Keratinocyte (primary cell): ENCODE results near the gene PGM1. TPM values are rescaled to one million over a fixed set of nuclear protein-coding genes. Genes with fewer than 3 reads are reported as not detected.

ENCODE experiments used
- DNase-seq: peaks from one replicate; pipeline ENCODE4 v3.0.0-alpha.2; 2011; ENCODE audit warnings: low read depth, missing footprints, low spot score
- FAIRE-seq: peaks from 2 replicates; lab custom pipeline; 2011; peaks lifted over from hg19 to GRCh38; lab: Jason Lieb, UNC
- H2AFZ ChIP-seq: 2 replicates; pipeline ENCODE4 v1.6.0; 2012; ENCODE audit warnings: low read length, control low read depth, inconsistent platforms; ENCODE audit not compliant: control insufficient read depth
- H3K27ac ChIP-seq: 2 replicates; pipeline ENCODE4 v1.5.1; 2011; ENCODE audit warnings: low read length; ENCODE audit not compliant: control insufficient read depth, insufficient read depth
- H3K27me3 ChIP-seq: 3 replicates; pipeline ENCODE4 v1.6.0; 2011; ENCODE audit warnings: low read length; ENCODE audit not compliant: control insufficient read depth, insufficient read depth; ENCODE audit errors: extremely low read depth
- H3K36me3 ChIP-seq, 2 experiments: 2 replicates in 1 of 2; 3 replicates in 1 of 2; pipeline ENCODE4 v1.5.1; 2011; ENCODE audit warnings: low read length in 2 of 2, mild to moderate bottlenecking in 1 of 2; ENCODE audit not compliant: control insufficient read depth in 2 of 2, insufficient read depth in 2 of 2; ENCODE audit errors: extremely low read depth in 1 of 2
- H3K4me1 ChIP-seq: 3 replicates; pipeline ENCODE4 v1.5.1; 2011; ENCODE audit warnings: low read length; ENCODE audit not compliant: control insufficient read depth, insufficient read depth; ENCODE audit errors: extremely low read depth
- H3K4me2 ChIP-seq: 3 replicates; pipeline ENCODE4 v1.6.0; 2011; ENCODE audit warnings: low read depth, low read length; ENCODE audit not compliant: control insufficient read depth, insufficient read depth; ENCODE audit errors: extremely low read depth
- H3K4me3 ChIP-seq, 3 experiments: fragments of 200-600 bp in 1 of 3; sonication (generic) in 1 of 3; 2 replicates in 2 of 3; 3 replicates in 1 of 3; pipeline ENCODE4 v1.5.1; 2011 to 2016; ENCODE audit warnings: low read length in 3 of 3, mild to moderate bottlenecking in 3 of 3, control low read depth in 2 of 3, inconsistent platforms in 1 of 3, low read depth in 1 of 3, mixed read lengths in 1 of 3, mixed run types in 1 of 3, moderate library complexity in 1 of 3; ENCODE audit not compliant: control insufficient read depth in 2 of 3, insufficient read depth in 2 of 3; ENCODE audit errors: extremely low read depth in 1 of 3
- H3K79me2 ChIP-seq: 2 replicates; pipeline ENCODE4 v1.6.0; 2012; ENCODE audit warnings: low read length; ENCODE audit not compliant: control insufficient read depth, insufficient read depth
- H3K9ac ChIP-seq: 3 replicates; pipeline ENCODE4 v1.6.0; 2011; ENCODE audit warnings: low read length; ENCODE audit not compliant: control insufficient read depth, insufficient read depth; ENCODE audit errors: extremely low read depth
- H3K9me1 ChIP-seq: 3 replicates; pipeline ENCODE4 v1.6.0; 2011; ENCODE audit warnings: low read length; ENCODE audit not compliant: control insufficient read depth, insufficient read depth; ENCODE audit errors: extremely low read depth
- H3K9me3 ChIP-seq: 2 replicates; pipeline ENCODE4 v1.5.1; 2012; ENCODE audit warnings: low read depth, low read length; ENCODE audit not compliant: control insufficient read depth
- H4K20me1 ChIP-seq: 3 replicates; pipeline ENCODE4 v1.6.0; 2011; ENCODE audit warnings: low read length; ENCODE audit not compliant: control insufficient read depth, insufficient read depth; ENCODE audit errors: extremely low read depth
- CTCF ChIP-seq, 3 experiments: IDR thresholded peaks in 1 of 3; conservative IDR thresholded peaks in 1 of 3; optimal IDR thresholded peaks in 1 of 3; 2 replicates in 2 of 3; 3 replicates in 1 of 3; pipeline versions ENCODE3 to v1.5.1; 2011; ENCODE audit warnings: low read length in 3 of 3, mild to moderate bottlenecking in 3 of 3, moderate library complexity in 2 of 3, control low read depth in 1 of 3, inconsistent platforms in 1 of 3; ENCODE audit not compliant: insufficient read depth in 2 of 3; ENCODE audit errors: extremely low read depth in 1 of 3
- EZH2 ChIP-seq: IDR thresholded peaks from one replicate; pipeline ENCODE4 v1.6.1; 2012; ENCODE audit warnings: inconsistent platforms, mild to moderate bottlenecking, low read length, moderate library complexity
- dilution Hi-C: fragments of 300-500 bp; cut with MboI; formaldehyde crosslinking; loops from one replicate; pipeline ENCODE4 v1.7.0; 2020; ENCODE audit warnings: low sequenced_read_pairs; ENCODE audit not compliant: extremely low pct_ligation_motif_present
- polyA plus RNA-seq, 5 experiments: library from polyadenylated mRNA; depleted of rRNA in 3 of 5; stranded (reverse) in 3 of 5; stranded (forward) in 1 of 5; unstranded in 1 of 5; fragments of >200 nt; gene quantifications; 1 replicate in 1 of 5; 2 replicates in 3 of 5; 3 replicates in 1 of 5; pipeline versions ENCODE4 v1.2.1 to v1.2.3, GENCODE V29; 2011 to 2012; ENCODE audit warnings: missing spikeins in 2 of 5, low read depth in 1 of 5, low replicate concordance in 1 of 5

PGM1 gene
- polyA plus RNA-seq, 1 donor (not counting 4 experiments of a cell fraction or from before 2014, with no cell fraction given), result 38.9 TPM

GRCh38 chr1:63602629-63603028 is 9.4 kb downstream of the PGM1 start:
- TF ChIP-seq CTCF (optimal IDR thresholded peaks at IDR 0.05 in 1 of 3, IDR thresholded peaks at IDR 0.05 in 1 of 3, conservative IDR thresholded peaks at IDR 0.05 in 1 of 3; ENCODE audit: extremely low read depth in 1 of 3, insufficient read depth in 2 of 3, low read length in 3 of 3), result no peak
- Histone ChIP-seq H3K36me3 (no peaks in the 10 kb centered on the region), H3K27me3 (no peaks in the 10 kb centered on the region), H3K79me2 (peaks cover 5% of the 10 kb centered on the region), H3K27ac (no peak overlapping the region), H4K20me1 (no peaks in the 10 kb centered on the region), H3K9ac (no peak overlapping the region), H3K4me1 (no peaks in the 10 kb centered on the region), H3K4me3 (no peak overlapping the region), H3K4me2 (no peak overlapping the region), H3K9me3 (no peaks in the 10 kb centered on the region), H2AFZ (no peak overlapping the region), H3K9me1 (peaks cover 2% of the 10 kb centered on the region)
- FAIRE-seq (no peak), DNase-seq (no peak)
- dilution Hi-C loops, result no loop called here

GRCh38 chr1:63603810-63604209 is 10.6 kb downstream of the PGM1 start:
- no peaks in the 10 kb centered on the region for H4K20me1 ChIP-seq
- no peaks in the 10 kb centered on the region for H3K9me3 ChIP-seq
- DNase-seq, result no peak
- H3K4me2 ChIP-seq, result no peak overlapping the region
- H3K36me3 ChIP-seq, result no peaks in the 10 kb centered on the region
- no peak overlapping the region for H3K27ac ChIP-seq
- peaks cover 2% of the 10 kb centered on the region for H3K79me2 ChIP-seq
- H3K4me3 ChIP-seq, result no peak overlapping the region
- H3K27me3 ChIP-seq, result no peaks in the 10 kb centered on the region
- peaks cover 2% of the 10 kb centered on the region for H3K9me1 ChIP-seq
- dilution Hi-C loops, result no loop called here
- H2AFZ ChIP-seq, result no peak overlapping the region
- no peaks in the 10 kb centered on the region for H3K4me1 ChIP-seq
- no peak for FAIRE-seq
- TF ChIP-seq CTCF (optimal IDR thresholded peaks at IDR 0.05 in 1 of 3, IDR thresholded peaks at IDR 0.05 in 1 of 3, conservative IDR thresholded peaks at IDR 0.05 in 1 of 3; ENCODE audit: extremely low read depth in 1 of 3, insufficient read depth in 2 of 3, low read length in 3 of 3), result no peak
- no peak for TF ChIP-seq EZH2
- H3K9ac ChIP-seq, result no peak overlapping the region
